ENCODE results near the gene GRIN1.

GRIN1 gene

DNA sequence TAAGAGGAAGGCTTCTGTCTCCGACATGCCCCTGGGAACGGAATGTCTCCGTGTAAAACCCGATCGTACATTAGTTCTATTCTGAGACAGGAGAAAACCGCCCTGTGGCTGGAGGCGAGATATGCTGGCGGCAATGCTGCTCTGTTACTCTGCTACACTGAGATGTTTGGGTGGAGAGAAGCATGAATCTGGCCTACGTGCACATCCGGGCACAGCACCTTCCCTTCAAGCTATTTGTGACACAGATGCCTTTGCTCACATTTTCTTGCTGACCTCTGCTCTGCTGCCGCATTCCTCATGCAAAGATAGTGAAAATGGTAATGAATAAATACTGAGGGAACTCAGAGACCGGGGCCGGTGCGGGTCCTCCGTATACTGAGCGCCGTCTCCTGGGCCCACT, 22.2 kb upstream of the GRIN1 start:
- TF ChIP-seq ZNF214 (tag by site-specific recombination; IDR thresholded peaks at IDR 0.05; ENCODE audit: borderline replicate concordance) (no peak), PRDM1 (tag by site-specific recombination; IDR thresholded peaks at IDR 0.05) (no peak), KLF10 (tag by site-specific recombination; IDR thresholded peaks at IDR 0.05) (no peak), ZNF544 (tag by site-specific recombination; IDR thresholded peaks at IDR 0.05) (no peak), ZBTB20 (tag by site-specific recombination; IDR thresholded peaks at IDR 0.05) (no peak), ZNF629 (tag by site-specific recombination; IDR thresholded peaks at IDR 0.05) (no peak), ZNF610 (tag by site-specific recombination; IDR thresholded peaks at IDR 0.05; ENCODE audit: borderline replicate concordance) (no peak), ZNF324 (tag by site-specific recombination; IDR thresholded peaks at IDR 0.05) (no peak), REST (tag by site-specific recombination; IDR thresholded peaks at IDR 0.05) (no peak), ZNF24 (tag by site-specific recombination; IDR thresholded peaks at IDR 0.05) (no peak), BCL6B (tag by site-specific recombination; IDR thresholded peaks at IDR 0.05) (no peak), ZNF660 (tag by site-specific recombination; IDR thresholded peaks at IDR 0.05) (no peak)
- TF ChIP-seq, protein P1, sequence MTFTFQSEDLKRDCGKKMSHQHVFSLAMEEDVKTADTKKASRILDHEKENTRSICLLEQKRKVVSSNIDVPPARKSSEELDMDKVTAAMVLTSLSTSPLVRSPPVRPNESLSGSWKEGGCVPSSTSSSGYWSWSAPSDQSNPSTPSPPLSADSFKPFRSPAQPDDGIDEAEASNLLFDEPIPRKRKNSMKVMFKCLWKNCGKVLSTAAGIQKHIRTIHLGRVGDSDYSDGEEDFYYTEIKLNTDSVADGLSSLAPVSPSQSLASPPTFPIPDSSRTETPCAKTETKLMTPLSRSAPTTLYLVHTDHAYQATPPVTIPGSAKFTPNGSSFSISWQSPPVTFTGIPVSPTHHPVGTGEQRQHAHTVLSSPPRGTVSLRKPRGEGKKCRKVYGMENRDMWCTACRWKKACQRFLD (tag by site-specific recombination; IDR thresholded peaks at IDR 0.05): no peak
- TF ChIP-seq, protein P2, sequence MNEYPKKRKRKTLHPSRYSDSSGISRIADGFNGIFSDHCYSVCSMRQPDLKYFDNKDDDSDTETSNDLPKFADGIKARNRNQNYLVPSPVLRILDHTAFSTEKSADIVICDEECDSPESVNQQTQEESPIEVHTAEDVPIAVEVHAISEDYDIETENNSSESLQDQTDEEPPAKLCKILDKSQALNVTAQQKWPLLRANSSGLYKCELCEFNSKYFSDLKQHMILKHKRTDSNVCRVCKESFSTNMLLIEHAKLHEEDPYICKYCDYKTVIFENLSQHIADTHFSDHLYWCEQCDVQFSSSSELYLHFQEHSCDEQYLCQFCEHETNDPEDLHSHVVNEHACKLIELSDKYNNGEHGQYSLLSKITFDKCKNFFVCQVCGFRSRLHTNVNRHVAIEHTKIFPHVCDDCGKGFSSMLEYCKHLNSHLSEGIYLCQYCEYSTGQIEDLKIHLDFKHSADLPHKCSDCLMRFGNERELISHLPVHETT (tag by site-specific recombination; IDR thresholded peaks at IDR 0.05): no peak
- POLR2A ChIA-PET: interaction anchor here (0.6 to 2.0 kb wide), 2 partner anchors 30 to 223 kb away, joined by 3 to 6 read pairs; partner anchors contain the start of gene MAN1B1
- CTCF ChIA-PET: interaction anchor here (0.9 to 10.2 kb wide), 4 partner anchors 8 to 120 kb away, joined by 3 to 69 read pairs (median 4); partner anchors contain the start of genes CYSRT1 and RNF224
- Histone ChIP-seq H3K9me3 (ENCODE audit: control insufficient read depth, insufficient read depth, low read depth, low read length) (no peaks in the 10 kb centered on the region), H3K27ac (ENCODE audit: extremely low read depth, low read depth, low read length) (no peak overlapping the region), H3K4me1 (ENCODE audit: control insufficient read depth, insufficient read depth, low read length) (no peaks in the 10 kb centered on the region), H3K36me3 (ENCODE audit: control insufficient read depth in 2 of 2, insufficient read depth in 1 of 2, low read length in 2 of 2) (no peaks in the 10 kb centered on the region; a peak in 1 of 3 replicates), H3K4me3 (ENCODE audit: low read depth, low read length) (no peak overlapping the region)

DNA sequence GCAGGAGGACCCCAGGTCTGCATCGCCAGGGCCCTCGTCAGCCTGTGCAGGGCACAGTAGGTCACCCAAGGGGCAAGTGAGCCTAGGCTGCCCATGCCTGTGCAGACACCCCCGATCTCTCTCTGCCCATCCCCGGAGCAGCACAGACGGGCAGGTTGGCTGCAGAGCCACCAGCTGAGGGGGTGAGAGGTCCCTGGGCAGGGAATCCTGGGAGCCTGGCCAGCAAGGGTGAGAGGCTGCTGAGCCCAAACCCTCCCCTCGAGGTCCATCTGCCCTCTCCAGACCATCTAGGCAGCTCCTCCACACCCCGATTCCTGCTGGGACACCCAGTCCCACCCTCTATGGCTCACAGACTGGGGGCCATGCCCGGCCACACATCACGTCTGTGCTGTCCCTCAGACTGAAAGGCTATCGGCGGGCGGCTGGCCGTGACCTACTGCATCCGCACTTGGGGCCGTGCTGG, 21.7 kb upstream of the GRIN1 start:
- H3K36me3 ChIP-seq (ENCODE audit: control insufficient read depth in 2 of 2, insufficient read depth in 1 of 2, low read length in 2 of 2): no peaks in the 10 kb centered on the region; a peak in 1 of 3 replicates
- no peaks in the 10 kb centered on the region for H3K4me1 ChIP-seq (ENCODE audit: control insufficient read depth, insufficient read depth, low read length)
- H3K27ac ChIP-seq (ENCODE audit: extremely low read depth, low read depth, low read length): no peak overlapping the region
- no peak overlapping the region for H3K4me3 ChIP-seq (ENCODE audit: low read depth, low read length)
- H3K9me3 ChIP-seq (ENCODE audit: control insufficient read depth, insufficient read depth, low read depth, low read length): no peaks in the 10 kb centered on the region
- ChIA-PET POLR2A (interaction anchor here (0.6 to 2.0 kb wide), 4 partner anchors 31 to 223 kb away, joined by 3 to 7 read pairs (median 4); partner anchors contain the start of genes MAN1B1 and TPRN), CTCF (interaction anchor here (0.9 to 10.2 kb wide), 7 partner anchors 9 to 120 kb away, joined by 3 to 69 read pairs (median 5); partner anchors contain the start of genes CYSRT1 and RNF224)
- no peak for TF ChIP-seq ZNF488 (tag by site-specific recombination; IDR thresholded peaks at IDR 0.05)
- TF ChIP-seq ZNF416 (tag by site-specific recombination; IDR thresholded peaks at IDR 0.05): no peak
- no peak for TF ChIP-seq ZNF202 (tag by site-specific recombination; IDR thresholded peaks at IDR 0.05; ENCODE audit: borderline replicate concordance)
- TF ChIP-seq, protein P3, sequence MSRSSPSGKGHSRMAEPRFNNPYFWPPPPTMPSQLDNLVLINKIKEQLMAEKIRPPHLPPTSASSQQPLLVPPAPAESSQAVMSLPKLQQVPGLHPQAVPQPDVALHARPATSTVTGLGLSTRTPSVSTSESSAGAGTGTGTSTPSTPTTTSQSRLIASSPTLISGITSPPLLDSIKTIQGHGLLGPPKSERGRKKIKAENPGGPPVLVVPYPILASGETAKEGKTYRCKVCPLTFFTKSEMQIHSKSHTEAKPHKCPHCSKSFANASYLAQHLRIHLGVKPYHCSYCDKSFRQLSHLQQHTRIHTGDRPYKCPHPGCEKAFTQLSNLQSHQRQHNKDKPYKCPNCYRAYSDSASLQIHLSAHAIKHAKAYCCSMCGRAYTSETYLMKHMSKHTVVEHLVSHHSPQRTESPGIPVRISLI (tag by site-specific recombination; IDR thresholded peaks at IDR 0.05): no peak
- TF ChIP-seq, protein P4, sequence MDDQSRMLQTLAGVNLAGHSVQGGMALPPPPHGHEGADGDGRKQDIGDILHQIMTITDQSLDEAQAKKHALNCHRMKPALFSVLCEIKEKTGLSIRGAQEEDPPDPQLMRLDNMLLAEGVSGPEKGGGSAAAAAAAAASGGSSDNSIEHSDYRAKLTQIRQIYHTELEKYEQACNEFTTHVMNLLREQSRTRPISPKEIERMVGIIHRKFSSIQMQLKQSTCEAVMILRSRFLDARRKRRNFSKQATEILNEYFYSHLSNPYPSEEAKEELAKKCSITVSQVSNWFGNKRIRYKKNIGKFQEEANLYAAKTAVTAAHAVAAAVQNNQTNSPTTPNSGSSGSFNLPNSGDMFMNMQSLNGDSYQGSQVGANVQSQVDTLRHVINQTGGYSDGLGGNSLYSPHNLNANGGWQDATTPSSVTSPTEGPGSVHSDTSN (CRISPR knock-in tag; IDR thresholded peaks at IDR 0.05): no peak
- TF ChIP-seq ZNF133 (tag by site-specific recombination; IDR thresholded peaks at IDR 0.05): no peak
- TF ChIP-seq ZNF777 (tag by site-specific recombination; IDR thresholded peaks at IDR 0.05; ENCODE audit: borderline replicate concordance): no peak
- TF ChIP-seq SP7 (tag by site-specific recombination; IDR thresholded peaks at IDR 0.05): no peak
- no peak for TF ChIP-seq ZNF24 (tag by site-specific recombination; IDR thresholded peaks at IDR 0.05)
- TF ChIP-seq HOXA7 (CRISPR knock-in tag; IDR thresholded peaks at IDR 0.05; ENCODE audit: borderline replicate concordance): no peak
- no peak for TF ChIP-seq ZNF768 (tag by site-specific recombination; IDR thresholded peaks at IDR 0.05)
- TF ChIP-seq ZBTB20 (tag by site-specific recombination; IDR thresholded peaks at IDR 0.05): no peak
- TF ChIP-seq ZNF785 (tag by site-specific recombination; IDR thresholded peaks at IDR 0.05): no peak

All from HEK293 (cell line).